Gastroesophageal sphincter (tissue), 3 donors: Measurements from ENCODE around the gene TMOD3.

ENCODE experiments used
- POLR2A ChIP-seq, 2 donors: fragments of 450-650 bp; IDR thresholded peaks; one replicate each; pipeline ENCODE4 v1.6.1; 2017; ENCODE audit warnings: antibody characterized with exemption in 2 of 2, mild to moderate bottlenecking in 2 of 2, moderate library complexity in 1 of 2
- TF ChIP-seq, protein P1 (sequence below), 4 experiments: fragments of 200-600 bp in 2 of 4; fragments of 450-650 bp in 2 of 4; sonication (generic) in 1 of 4; IDR thresholded peaks; one replicate each; pipeline ENCODE4 v1.5.1; 2017 to 2019; ENCODE audit warnings: antibody characterized with exemption in 4 of 4, mild to moderate bottlenecking in 2 of 4, moderate library complexity in 2 of 4

DNA sequence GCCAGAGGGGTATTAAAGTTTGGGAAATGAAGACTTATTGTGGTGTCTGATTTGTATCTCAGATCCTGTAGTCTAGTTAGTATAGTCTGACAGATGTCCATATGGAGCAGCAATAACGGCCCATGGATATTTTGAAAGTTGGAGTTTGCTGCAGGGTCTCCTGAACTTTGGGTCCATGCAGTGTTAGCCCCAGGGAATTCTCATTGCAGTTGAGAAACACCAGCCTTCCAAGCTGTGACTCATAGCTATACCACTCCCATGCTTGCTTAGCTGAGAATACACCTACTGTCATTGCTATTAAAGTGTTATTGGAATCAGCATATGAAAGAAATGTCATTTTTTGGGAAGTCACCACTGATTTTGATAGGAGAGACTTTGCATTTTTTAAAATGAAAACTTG lies 48.8 kb upstream of the TMOD3 start:
- TF ChIP-seq, protein P1, sequence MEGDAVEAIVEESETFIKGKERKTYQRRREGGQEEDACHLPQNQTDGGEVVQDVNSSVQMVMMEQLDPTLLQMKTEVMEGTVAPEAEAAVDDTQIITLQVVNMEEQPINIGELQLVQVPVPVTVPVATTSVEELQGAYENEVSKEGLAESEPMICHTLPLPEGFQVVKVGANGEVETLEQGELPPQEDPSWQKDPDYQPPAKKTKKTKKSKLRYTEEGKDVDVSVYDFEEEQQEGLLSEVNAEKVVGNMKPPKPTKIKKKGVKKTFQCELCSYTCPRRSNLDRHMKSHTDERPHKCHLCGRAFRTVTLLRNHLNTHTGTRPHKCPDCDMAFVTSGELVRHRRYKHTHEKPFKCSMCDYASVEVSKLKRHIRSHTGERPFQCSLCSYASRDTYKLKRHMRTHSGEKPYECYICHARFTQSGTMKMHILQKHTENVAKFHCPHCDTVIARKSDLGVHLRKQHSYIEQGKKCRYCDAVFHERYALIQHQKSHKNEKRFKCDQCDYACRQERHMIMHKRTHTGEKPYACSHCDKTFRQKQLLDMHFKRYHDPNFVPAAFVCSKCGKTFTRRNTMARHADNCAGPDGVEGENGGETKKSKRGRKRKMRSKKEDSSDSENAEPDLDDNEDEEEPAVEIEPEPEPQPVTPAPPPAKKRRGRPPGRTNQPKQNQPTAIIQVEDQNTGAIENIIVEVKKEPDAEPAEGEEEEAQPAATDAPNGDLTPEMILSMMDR (IDR thresholded peaks at IDR 0.05), result no peak
- no peak for TF ChIP-seq POLR2A (IDR thresholded peaks at IDR 0.05)
